A549 (cell line): ENCODE data around the gene AHI1. TPM values are rescaled to one million over a fixed set of nuclear protein-coding genes. Genes with fewer than 3 reads are reported as not detected.

Experiments used
- ATAC-seq, 2 experiments: fragments of 200-7000 bp in 1 of 2; fragments of >200 bp in 1 of 2; cut with Nextera tagmentation in 1 of 2; cut with Tn5 transposase in 1 of 2; 3 replicates each; pipeline versions ENCODE4 v1.8.0 to v1.9.1; 2018 to 2020; ENCODE audit warnings: mild to moderate bottlenecking in 1 of 2, moderate library complexity in 1 of 2
- CTCF ChIA-PET: fragments of 300-600 bp; sonication (Branson Sonifier 250); formaldehyde crosslinking; extraction: SDS; loops from one replicate; lab custom pipeline; 2021; ENCODE audit warnings: antibody characterized with exemption, inconsistent platforms; lab: Yijun Ruan, JAX
- POLR2A ChIA-PET: fragments of 350-600 bp; formaldehyde crosslinking; extraction: SDS; loops from one replicate; lab custom pipeline; 2021; ENCODE audit warnings: antibody characterized with exemption, inconsistent platforms; lab: Yijun Ruan, JAX
- DNase-seq, 2 experiments: peaks; one replicate each; pipeline versions ENCODE4 v3.0.0 to v3.0.0-alpha.2; 2011 to 2016; ENCODE audit warnings: low read depth in 1 of 2, low spot score in 1 of 2
- FAIRE-seq: peaks from 2 replicates; lab custom pipeline; 2011; peaks lifted over from hg19 to GRCh38; lab: Jason Lieb, UNC
- H3K27ac ChIP-seq, 2 experiments: fragments of >200 bp; sonication (Bioruptor Twin); formaldehyde crosslinking; 3 replicates each; pipeline ENCODE4 v1.5.1; 2016 to 2017
- H3K4me1 ChIP-seq: fragments of >200 bp; sonication (Bioruptor Twin); formaldehyde crosslinking; 3 replicates; pipeline ENCODE4 v1.6.1; 2016
- H3K4me2 ChIP-seq: fragments of >200 bp; sonication (Bioruptor Twin); formaldehyde crosslinking; 3 replicates; pipeline ENCODE4 v1.6.1; 2016
- H3K4me3 ChIP-seq: fragments of >200 bp; sonication (Bioruptor Twin); formaldehyde crosslinking; 3 replicates; pipeline ENCODE4 v1.5.1; 2016
- H3K9me3 ChIP-seq: fragments of >200 bp; sonication (Bioruptor Twin); formaldehyde crosslinking; 3 replicates; pipeline ENCODE4 v1.6.1; 2016
- E2F6 ChIP-seq: IDR thresholded peaks from 2 replicates; pipeline ENCODE4 v1.6.1; 2012; ENCODE audit warnings: low read depth, borderline replicate concordance
- EHF ChIP-seq: fragments of 250-450 bp; sonication (Bioruptor Pico); IDR thresholded peaks from 2 replicates; pipeline ENCODE4 v1.5.0; 2020; ENCODE audit warnings: mild to moderate bottlenecking
- ESRRA ChIP-seq: fragments of 150-350 bp; IDR thresholded peaks from 2 replicates; pipeline ENCODE4 v1.6.1; 2014; ENCODE audit warnings: mild to moderate bottlenecking, low read length, borderline replicate concordance
- FOSB ChIP-seq: fragments of 250-450 bp; sonication (Bioruptor Pico); IDR thresholded peaks from 2 replicates; pipeline ENCODE4 v1.5.0; 2020; ENCODE audit warnings: mild to moderate bottlenecking, moderate library complexity
- HOXB13 ChIP-seq: fragments of 250-450 bp; sonication (Bioruptor Pico); IDR thresholded peaks from 2 replicates; pipeline ENCODE4 v1.5.0; 2020; ENCODE audit warnings: low read depth, mild to moderate bottlenecking, moderate library complexity
- JUN ChIP-seq, 2 experiments: fragments of >200 bp; sonication (Bioruptor Twin); formaldehyde crosslinking; IDR thresholded peaks; 2 replicates in 1 of 2; 3 replicates in 1 of 2; pipeline ENCODE4 v1.6.1; 2016 to 2017
- JUNB ChIP-seq: fragments of >200 bp; sonication (Bioruptor Twin); formaldehyde crosslinking; IDR thresholded peaks from 2 replicates; pipeline ENCODE4 v1.6.1; 2016
- KDM5A ChIP-seq: fragments of 200-600 bp; sonication (generic); IDR thresholded peaks from 2 replicates; pipeline ENCODE4 v1.6.1; 2016; ENCODE audit warnings: antibody characterized with exemption, mild to moderate bottlenecking
- MAZ ChIP-seq: fragments of 150-350 bp; IDR thresholded peaks from 2 replicates; pipeline ENCODE4 v1.6.1; 2014; ENCODE audit warnings: antibody characterized with exemption, low read depth, low read length, borderline replicate concordance
- NFE2L2 ChIP-seq: fragments of 150-350 bp; conservative IDR thresholded peaks from 2 replicates; pipeline ENCODE4 v1.6.1; 2014; ENCODE audit warnings: low read length
- NPAS2 ChIP-seq: fragments of 250-450 bp; sonication (Bioruptor Pico); IDR thresholded peaks from 2 replicates; pipeline ENCODE4 v1.8.0; 2022; ENCODE audit warnings: mild to moderate bottlenecking, moderate library complexity, borderline replicate concordance
- NR3C1 ChIP-seq: fragments of >200 bp; sonication (Bioruptor Twin); formaldehyde crosslinking; IDR thresholded peaks from 3 replicates; pipeline ENCODE4 v1.6.1; 2017
- PBX3 ChIP-seq: IDR thresholded peaks from 2 replicates; pipeline ENCODE4 v1.6.1; 2012
- POLR2A ChIP-seq: IDR thresholded peaks from 2 replicates; pipeline ENCODE4 v1.6.1; 2012; ENCODE audit warnings: mild to moderate bottlenecking, low read length
- RARB ChIP-seq: fragments of 250-450 bp; sonication (Bioruptor Pico); IDR thresholded peaks from 2 replicates; pipeline ENCODE4 v1.8.0; 2021; ENCODE audit warnings: mild to moderate bottlenecking, moderate library complexity
- RCOR1 ChIP-seq: fragments of 150-350 bp; IDR thresholded peaks from 2 replicates; pipeline ENCODE4 v1.6.1; 2014; ENCODE audit warnings: antibody characterized with exemption, low read length, low read depth
- RFX5 ChIP-seq: fragments of 450-650 bp; IDR thresholded peaks from 2 replicates; pipeline ENCODE4 v1.7.1; 2014; ENCODE audit warnings: antibody characterized with exemption, mild to moderate bottlenecking, moderate library complexity
- RNF2 ChIP-seq: fragments of 200-600 bp; sonication (generic); IDR thresholded peaks from 2 replicates; pipeline ENCODE4 v1.6.1; 2016; ENCODE audit warnings: low read depth, mild to moderate bottlenecking, antibody characterized with exemption, moderate library complexity, borderline replicate concordance
- SMC3 ChIP-seq: fragments of >200 bp; sonication (Bioruptor Twin); formaldehyde crosslinking; IDR thresholded peaks from 3 replicates; pipeline ENCODE4 v1.6.1; 2018; ENCODE audit warnings: inconsistent platforms
- WGBS: methylation state at CpG from one replicate; pipeline ENCODE4 v1.1.6; 2017; ENCODE audit errors: missing lambda C conversion rate; 5-methylcytosine and 5-hydroxymethylcytosine counted together
- polyA plus RNA-seq, 4 experiments: library from polyadenylated mRNA; depleted of rRNA in 3 of 4; stranded (reverse); fragments of >200 nt; fragmentation: RNase III in 1 of 4; extraction: RNeasy Plus Mini Kit Qiagen cat#74134 plus additional on column Dnase treatment in 1 of 4; gene quantifications; 2 replicates in 3 of 4; 3 replicates in 1 of 4; pipeline ENCODE4 v1.2.3, GENCODE V29; 2011 to 2017
- TF ChIP-seq, protein P1 (sequence below): IDR thresholded peaks from 2 replicates; pipeline ENCODE4 v1.6.1; 2012

Gene AHI1
- polyA plus RNA-seq, 2 of the 4 experiments (the other 2 are of a cell fraction), result 24.7 to 50.8 TPM

- DNase-seq, result no peak
- no peak overlapping the region for H3K4me2 ChIP-seq
- no peak for FAIRE-seq
- ATAC-seq, result no peak
- H3K27ac ChIP-seq, result no peak overlapping the region
- no peaks in the 10 kb centered on the region for H3K4me1 ChIP-seq
- no peak overlapping the region for H3K4me3 ChIP-seq
- ChIA-PET CTCF (interaction anchor here (1.2 to 2.8 kb wide), 3 partner anchors 9 to 18 kb away, joined by 3 to 9 read pairs (median 3); no protein-coding TSS in a partner anchor), POLR2A (interaction anchor here (0.6 kb wide), 1 partner anchor 1470 kb away, joined by 3 read pairs; no protein-coding TSS in a partner anchor)
- no peaks in the 10 kb centered on the region for H3K9me3 ChIP-seq
- no peak for TF ChIP-seq JUN (IDR thresholded peaks at IDR 0.05)
- TF ChIP-seq RNF2, result no peak
- no peak for TF ChIP-seq FOSB (CRISPR knock-in tag)
- TF ChIP-seq EHF (CRISPR knock-in tag), result no peak
- WGBS, result 50% methylated on average over 2 of the region's 2 CpGs
Measured at GRCh38 chr6:135267085-135267484, 230.5 kb downstream of the AHI1 start.

GRCh38 chr6:135266675-135267074, 230.9 kb downstream of the AHI1 start:
- no peaks in the 10 kb centered on the region for H3K9me3 ChIP-seq
- no peak for TF ChIP-seq NR3C1
- TF ChIP-seq MAZ, result no peak
- no peak for TF ChIP-seq SMC3
- no peak for TF ChIP-seq RARB (CRISPR knock-in tag)
- no peak for TF ChIP-seq NFE2L2
- TF ChIP-seq RCOR1, result no peak
- TF ChIP-seq PBX3, result no peak
- TF ChIP-seq ESRRA, result no peak
- TF ChIP-seq JUNB, result no peak
- TF ChIP-seq, all 56 proteins: peak for 0
- ATAC-seq (no peak), FAIRE-seq (no peak), DNase-seq (no peak)
- Histone ChIP-seq H3K4me2 (no peak overlapping the region), H3K4me3 (no peak overlapping the region), H3K27ac (no peak overlapping the region), H3K4me1 (no peaks in the 10 kb centered on the region)
- ChIA-PET CTCF (interaction anchor here (1.6 to 2.8 kb wide), 2 partner anchors 9 to 10 kb away, joined by 3 to 9 read pairs; no protein-coding TSS in a partner anchor), POLR2A (no interaction called here)
- WGBS, result 72% methylated on average over 8 of the region's 8 CpGs

- WGBS, result 88% methylated on average over 3 of the region's 3 CpGs
- POLR2A ChIA-PET, result no interaction called here
- FAIRE-seq (no peak), ATAC-seq (no peak), DNase-seq (no peak)
- CTCF ChIA-PET, result interaction anchor here (1.0 kb wide), 1 partner anchor 47 kb away, joined by 3 read pairs; no protein-coding TSS in a partner anchor
- no peaks in the 10 kb centered on the region for H3K9me3 ChIP-seq
- no peak overlapping the region for H3K4me2 ChIP-seq
- H3K4me3 ChIP-seq, result no peak overlapping the region
- TF ChIP-seq NPAS2, result no peak
- TF ChIP-seq EHF (CRISPR knock-in tag), result no peak
- TF ChIP-seq RFX5, result no peak
- no peak for TF ChIP-seq HOXB13
- no peak for TF ChIP-seq SMC3
- TF ChIP-seq POLR2A, result no peak
- TF ChIP-seq, protein P1, sequence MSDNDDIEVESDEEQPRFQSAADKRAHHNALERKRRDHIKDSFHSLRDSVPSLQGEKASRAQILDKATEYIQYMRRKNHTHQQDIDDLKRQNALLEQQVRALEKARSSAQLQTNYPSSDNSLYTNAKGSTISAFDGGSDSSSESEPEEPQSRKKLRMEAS, result no peak
- TF ChIP-seq E2F6, result no peak
- TF ChIP-seq MAZ, result no peak
- no peak for TF ChIP-seq FOSB (CRISPR knock-in tag)
- no peak for TF ChIP-seq NFE2L2
- no peak for TF ChIP-seq KDM5A
- TF ChIP-seq RARB (CRISPR knock-in tag), result no peak
- no peaks in the 10 kb centered on the region for H3K4me1 ChIP-seq
- H3K27ac ChIP-seq, result no peak overlapping the region
Measured at GRCh38 chr6:135265278-135265677, 232.3 kb downstream of the AHI1 start.
